HepG2 (cell line): ENCODE results near the gene CCSER2. TPM values are rescaled to one million over a fixed set of nuclear protein-coding genes. Genes with fewer than 3 reads are reported as not detected.

ENCODE experiments used
- ATAC-seq: fragments of 200-7000 bp; cut with Tn5 transposase; 3 replicates; pipeline ENCODE4 v1.9.1; 2020; ENCODE audit warnings: mild to moderate bottlenecking, moderate library complexity
- BruUV-seq: library from RNA; stranded (reverse); fragments of 400-500 nt; replicated peaks from 2 replicates; lab custom pipeline; 2021; lab: Mats Ljungman, UMichigan
- CTCF ChIA-PET: fragments of 300-600 bp; formaldehyde crosslinking; extraction: SDS; loops from one replicate; lab custom pipeline; 2021; ENCODE audit warnings: low total read pairs, inconsistent platforms, low intra/inter-chr PET ratio; lab: Yijun Ruan, JAX
- POLR2A ChIA-PET: fragments of 350-600 bp; sonication (Branson Sonifier 250); formaldehyde crosslinking; loops from one replicate; lab custom pipeline; 2020; ENCODE audit warnings: antibody characterized with exemption, inconsistent platforms; lab: Yijun Ruan, JAX
- DNase-seq: peaks from one replicate; pipeline ENCODE4 v3.0.0-alpha.2; 2015; ENCODE audit warnings: low spot score
- FAIRE-seq: peaks from 3 replicates; lab custom pipeline; 2011; peaks lifted over from hg19 to GRCh38; lab: Jason Lieb, UNC
- H2AFZ ChIP-seq: one replicate; pipeline ENCODE4 v1.6.1; 2011; ENCODE audit warnings: low read length, inconsistent platforms
- H3K27ac ChIP-seq: fragments of 300-600 bp; 3 replicates; pipeline ENCODE4 v1.8.0; 2011; ENCODE audit warnings: mixed run types, mild to moderate bottlenecking, mixed read lengths, low read length, inconsistent platforms; ENCODE audit not compliant: insufficient read depth; ENCODE audit errors: extremely low read length
- H3K27me3 ChIP-seq, 2 experiments: fragments of 200-600 bp in 1 of 2; 2 replicates in 1 of 2; 3 replicates in 1 of 2; pipeline versions ENCODE4 v1.6.0 to v1.8.0; 2011; ENCODE audit warnings: low read length in 2 of 2, mild to moderate bottlenecking in 2 of 2, moderate library complexity in 2 of 2, inconsistent platforms in 1 of 2; ENCODE audit not compliant: insufficient read depth in 2 of 2, control insufficient read depth in 1 of 2
- H3K36me3 ChIP-seq, 2 experiments: fragments of 200-600 bp in 1 of 2; replicated peaks in 1 of 2; 2 replicates in 1 of 2; 3 replicates in 1 of 2; pipeline versions ENCODE4 v1.5.1 to v1.8.0; 2011; ENCODE audit warnings: low read length in 2 of 2, inconsistent platforms in 1 of 2; ENCODE audit not compliant: insufficient read depth in 2 of 2, control insufficient read depth in 1 of 2
- H3K4me1 ChIP-seq: 2 replicates; pipeline ENCODE4 v1.5.1; 2012; ENCODE audit warnings: low read length, inconsistent platforms; ENCODE audit not compliant: insufficient read depth
- H3K4me2 ChIP-seq: 2 replicates; pipeline ENCODE4 v1.6.0; 2011; ENCODE audit warnings: low read depth, low read length, inconsistent platforms
- H3K4me3 ChIP-seq, 3 experiments: fragments of 200-600 bp in 1 of 3; sonication (generic), shearing (Covaris generic) in 1 of 3; replicated peaks in 1 of 3; 2 replicates each; pipeline ENCODE4 v1.5.1; 2011 to 2016; ENCODE audit warnings: low read length in 3 of 3, inconsistent platforms in 2 of 3, low read depth in 2 of 3, mild to moderate bottlenecking in 2 of 3, control low read depth in 1 of 3, mixed read lengths in 1 of 3; ENCODE audit not compliant: insufficient read depth in 1 of 3
- H3K79me2 ChIP-seq: one replicate; pipeline ENCODE4 v1.6.1; 2011; ENCODE audit warnings: low read length, inconsistent platforms; ENCODE audit not compliant: insufficient read depth
- H3K9ac ChIP-seq: 2 replicates; pipeline ENCODE4 v1.6.0; 2011; ENCODE audit warnings: mild to moderate bottlenecking, low read depth, low read length, inconsistent platforms; ENCODE audit not compliant: insufficient read depth
- H3K9me3 ChIP-seq: 2 replicates; pipeline ENCODE4 v1.5.1; 2012; ENCODE audit warnings: mild to moderate bottlenecking, low read length
- H4K20me1 ChIP-seq: 2 replicates; pipeline ENCODE4 v1.6.0; 2011; ENCODE audit warnings: inconsistent platforms, mild to moderate bottlenecking, low read length, moderate library complexity; ENCODE audit not compliant: insufficient read depth
- ATF5 ChIP-seq: sonication (generic); formaldehyde crosslinking; IDR thresholded peaks from 2 replicates; pipeline ENCODE4 v1.4.0; 2020; ENCODE audit warnings: mild to moderate bottlenecking, low read depth, missing genetic modification reagents
- CEBPG ChIP-seq: IDR thresholded peaks from 2 replicates; pipeline ENCODE4 v1.6.1; 2016
- CHD4 ChIP-seq: fragments of 200-600 bp; sonication (generic); IDR thresholded peaks from 2 replicates; pipeline ENCODE4 v1.7.0; 2017; ENCODE audit warnings: mild to moderate bottlenecking, low read length, borderline replicate concordance
- DNMT1 ChIP-seq: sonication (generic); formaldehyde crosslinking; IDR thresholded peaks from 2 replicates; pipeline ENCODE4 v1.5.1; 2020; ENCODE audit warnings: mild to moderate bottlenecking, missing genetic modification reagents
- ERF ChIP-seq: IDR thresholded peaks from 2 replicates; pipeline ENCODE4 v1.6.1; 2018; ENCODE audit warnings: missing biosample characterization, missing genetic modification reagents
- GABPA ChIP-seq, 2 experiments: IDR thresholded peaks; 2 replicates each; pipeline ENCODE4 v1.6.1; 2011 to 2016; ENCODE audit warnings: low read depth in 2 of 2, low read length in 1 of 2, missing biosample characterization in 1 of 2, missing genetic modification characterization in 1 of 2
- GATAD1 ChIP-seq: IDR thresholded peaks from 2 replicates; pipeline ENCODE4 v1.6.1; 2016; ENCODE audit warnings: missing genetic modification reagents, missing compliant biosample characterization
- MAFK ChIP-seq, 2 experiments: IDR thresholded peaks in 1 of 2; conservative IDR thresholded peaks in 1 of 2; 2 replicates each; pipeline ENCODE4 v1.6.1; 2011; ENCODE audit warnings: improper control_type of control experiment in 2 of 2, low read length in 2 of 2
- PBX3 ChIP-seq: sonication (generic); formaldehyde crosslinking; IDR thresholded peaks from 2 replicates; pipeline ENCODE4 v1.8.1; 2023; ENCODE audit warnings: missing genetic modification reagents, inconsistent platforms, borderline replicate concordance
- POLR2AphosphoS5 ChIP-seq: IDR thresholded peaks from 2 replicates; pipeline ENCODE4 v1.6.1; 2012; ENCODE audit warnings: low read depth, low read length
- RXRB ChIP-seq: IDR thresholded peaks from 2 replicates; pipeline ENCODE4 v1.6.1; 2016; ENCODE audit warnings: borderline replicate concordance, missing genetic modification reagents, missing compliant biosample characterization
- SKIL ChIP-seq: sonication (generic); formaldehyde crosslinking; IDR thresholded peaks from 2 replicates; pipeline ENCODE4 v1.8.0; 2022; ENCODE audit warnings: missing genetic modification reagents, mild to moderate bottlenecking, moderate library complexity, borderline replicate concordance
- SNAPC5 ChIP-seq: sonication (generic); formaldehyde crosslinking; IDR thresholded peaks from 2 replicates; pipeline ENCODE4 v1.8.1; 2023; ENCODE audit warnings: mild to moderate bottlenecking, missing genetic modification reagents, borderline replicate concordance
- SOX6 ChIP-seq, 2 experiments: fragments of 450-650 bp in 1 of 2; sonication (generic) in 1 of 2; formaldehyde crosslinking in 1 of 2; IDR thresholded peaks; 2 replicates each; pipeline versions ENCODE4 v1.4.0 to v1.6.1; 2017 to 2020; ENCODE audit warnings: antibody characterized with exemption in 1 of 2, mild to moderate bottlenecking in 1 of 2, missing genetic modification reagents in 1 of 2
- YY1 ChIP-seq: IDR thresholded peaks from 2 replicates; pipeline ENCODE4 v1.6.1; 2011; ENCODE audit warnings: low read length, low read depth, moderate library complexity, mild to moderate bottlenecking; ENCODE audit not compliant: insufficient read depth, insufficient replicate concordance
- ZNF496 ChIP-seq: sonication (generic); formaldehyde crosslinking; IDR thresholded peaks from 2 replicates; pipeline ENCODE4 v1.8.1; 2023; ENCODE audit warnings: mild to moderate bottlenecking, moderate library complexity, missing genetic modification reagents; ENCODE audit not compliant: insufficient replicate concordance
- ZSCAN22 ChIP-seq: sonication (generic); formaldehyde crosslinking; IDR thresholded peaks from 2 replicates; pipeline ENCODE4 v1.4.0; 2020; ENCODE audit warnings: mild to moderate bottlenecking, missing genetic modification reagents
- ZSCAN30 ChIP-seq: sonication (generic); formaldehyde crosslinking; IDR thresholded peaks from 2 replicates; pipeline ENCODE4 v1.5.0; 2020; ENCODE audit warnings: mild to moderate bottlenecking, missing genetic modification reagents
- WGBS: methylation state at CpG from one replicate; pipeline ENCODE4 v1.1.6; 2017; ENCODE audit warnings: low lambda C conversion rate; 5-methylcytosine and 5-hydroxymethylcytosine counted together
- in situ Hi-C: cut with HindIII; loops from 2 replicates; pipeline ENCODE4 v1.10.0; 2017; ENCODE audit warnings: low pct_unique_long_range_greater_than_20kb; ENCODE audit not compliant: extremely low pct_ligation_motif_present
- intact Hi-C: fragments of 100-400 bp; cut with micrococcal nuclease; formaldehyde crosslinking; loops from one replicate; pipeline ENCODE4 v1.10.0; 2022; ENCODE audit not compliant: unreplicated experiment
- polyA plus RNA-seq, 8 experiments: library from polyadenylated mRNA; depleted of rRNA in 3 of 8; stranded (reverse) in 7 of 8; unstranded in 1 of 8; fragments of >200 nt; fragmentation: Illumina TruSeq in 4 of 8; extraction: Trizol in 4 of 8; gene quantifications; 2 replicates each; pipeline versions ENCODE4 v1.2.1 to v1.2.3, GENCODE V29; 2011 to 2016; ENCODE audit warnings: low read depth in 4 of 8, missing spikeins in 1 of 8, mixed read lengths in 1 of 8; ENCODE audit not compliant: insufficient read depth in 1 of 8
- total RNA-seq, 5 experiments: library from RNA; depleted of rRNA; stranded (reverse); fragments of >200 nt; fragmentation: Illumina TruSeq; extraction: Trizol; gene quantifications; 2 replicates each; pipeline ENCODE4 v1.2.3, GENCODE V29; 2016; ENCODE audit warnings: low read depth in 1 of 5

CCSER2 gene
- total and polyA plus RNA-seq, 2 of the 13 experiments (the other 11 are each of a cell fraction or from before 2014, with no cell fraction given), result 13.3 to 17.2 TPM

GRCh38 chr10:84296091-84296981, 32.1 kb upstream of the CCSER2 start:
- ChIA-PET POLR2A (no interaction called here), CTCF (no interaction called here)
- intact Hi-C loops, result no loop called here
- WGBS, result 29% methylated on average over 10 of the region's 10 CpGs
- no TSS peak for BruUV-seq
- H3K79me2 ChIP-seq, result no peaks in the 10 kb centered on the region
- H3K36me3 ChIP-seq, result no peaks in the 10 kb centered on the region
- DNase-seq, result no peak
- H3K4me1 ChIP-seq, result no peaks in the 10 kb centered on the region
- no peak overlapping the region for H3K4me2 ChIP-seq
- no peak for FAIRE-seq
- H3K4me3 ChIP-seq, result no peak overlapping the region
- in situ Hi-C loops, result no loop called here
- no peak overlapping the region for H3K9ac ChIP-seq
- peaks cover 0 to 18% of the 10 kb centered on the region in 2 experiments; a peak in 2 of 5 replicates for H3K27me3 ChIP-seq
- no peak overlapping the region for H3K27ac ChIP-seq
- H4K20me1 ChIP-seq, result no peaks in the 10 kb centered on the region
- no peak overlapping the region for H2AFZ ChIP-seq
- no peak for ATAC-seq
- H3K9me3 ChIP-seq, result no peaks in the 10 kb centered on the region
- TF ChIP-seq POLR2AphosphoS5 (no peak), SKIL (CRISPR knock-in tag) (no peak), PBX3 (CRISPR knock-in tag) (no peak), MAFK (conservative IDR thresholded peaks at IDR 0.05 in 1 of 2, IDR thresholded peaks at IDR 0.05 in 1 of 2; ENCODE audit: low read length in 2 of 2) (no peak), SNAPC5 (CRISPR knock-in tag) (no peak), DNMT1 (CRISPR knock-in tag) (no peak), GATAD1 (CRISPR knock-in tag) (no peak), CEBPG (no peak), ATF5 (CRISPR knock-in tag) (no peak), RXRB (CRISPR knock-in tag) (no peak), GABPA (IDR thresholded peaks at IDR 0.05; ENCODE audit: low read depth, low read length) (no peak), GABPA (CRISPR knock-in tag; IDR thresholded peaks at IDR 0.05; ENCODE audit: low read depth) (no peak), ZSCAN22 (no peak), SOX6 (IDR thresholded peaks at IDR 0.05) (no peak), SOX6 (CRISPR knock-in tag; IDR thresholded peaks at IDR 0.05) (no peak), ZNF496 (CRISPR knock-in tag) (no peak), YY1 (no peak), ERF (CRISPR knock-in tag) (no peak), CHD4 (no peak), ZSCAN30 (CRISPR knock-in tag) (no peak)
